Activated naive CD8-positive, alpha-beta T cell treated with anti-CD3 and anti-CD28 coated beads, Interleukin-2, amount 10 ng/mL, durations not matched to agents 7 days and 5 days (primary cell): Measurements from ENCODE around the gene SYCP1. TPM values are rescaled to one million over a fixed set of nuclear protein-coding genes. Genes with fewer than 3 reads are reported as not detected.
"Not testable (repeated sequence)": the region's sequence is repeated elsewhere in the genome, so short reads cannot be mapped to it uniquely, and the experiment has no call there.

Experiments
- ATAC-seq: fragments of 150-1000 bp; cut with Tn5 transposase; one replicate; pipeline ENCODE4 v1.10.0; 2021; ENCODE audit warnings: low read depth, moderate library complexity
- POLR2A ChIA-PET: fragments of 350-600 bp; sonication (Branson Sonifier 250); formaldehyde crosslinking; loops from one replicate; lab custom pipeline; 2021; ENCODE audit warnings: antibody characterized with exemption; lab: Charles Lee
- DNase-seq: peaks from one replicate; pipeline ENCODE4 v3.0.0; 2021
- H3K27ac Mint-ChIP-seq: one replicate; pipeline ENCODE4 v1.8.0; 2022; ENCODE audit warnings: mild to moderate bottlenecking, mixed read lengths
- H3K27me3 Mint-ChIP-seq: one replicate; pipeline ENCODE4 v1.8.0; 2022; ENCODE audit warnings: mild to moderate bottlenecking, moderate library complexity, mixed read lengths
- H3K36me3 Mint-ChIP-seq: one replicate; pipeline ENCODE4 v1.8.0; 2021; ENCODE audit warnings: mild to moderate bottlenecking, mixed read lengths
- H3K4me1 Mint-ChIP-seq: one replicate; pipeline ENCODE4 v1.8.0; 2021; ENCODE audit warnings: mixed read lengths
- H3K4me3 Mint-ChIP-seq: one replicate; pipeline ENCODE4 v1.8.0; 2022; ENCODE audit warnings: mild to moderate bottlenecking, moderate library complexity, mixed read lengths
- H3K9me3 Mint-ChIP-seq: one replicate; pipeline ENCODE4 v1.8.0; 2021; ENCODE audit warnings: mixed read lengths
- total RNA-seq, 2 experiments: library from RNA; stranded (reverse); gene quantifications; one replicate each; pipeline ENCODE4 v1.2.3, GENCODE V29; 2021

SYCP1 gene, protein sequence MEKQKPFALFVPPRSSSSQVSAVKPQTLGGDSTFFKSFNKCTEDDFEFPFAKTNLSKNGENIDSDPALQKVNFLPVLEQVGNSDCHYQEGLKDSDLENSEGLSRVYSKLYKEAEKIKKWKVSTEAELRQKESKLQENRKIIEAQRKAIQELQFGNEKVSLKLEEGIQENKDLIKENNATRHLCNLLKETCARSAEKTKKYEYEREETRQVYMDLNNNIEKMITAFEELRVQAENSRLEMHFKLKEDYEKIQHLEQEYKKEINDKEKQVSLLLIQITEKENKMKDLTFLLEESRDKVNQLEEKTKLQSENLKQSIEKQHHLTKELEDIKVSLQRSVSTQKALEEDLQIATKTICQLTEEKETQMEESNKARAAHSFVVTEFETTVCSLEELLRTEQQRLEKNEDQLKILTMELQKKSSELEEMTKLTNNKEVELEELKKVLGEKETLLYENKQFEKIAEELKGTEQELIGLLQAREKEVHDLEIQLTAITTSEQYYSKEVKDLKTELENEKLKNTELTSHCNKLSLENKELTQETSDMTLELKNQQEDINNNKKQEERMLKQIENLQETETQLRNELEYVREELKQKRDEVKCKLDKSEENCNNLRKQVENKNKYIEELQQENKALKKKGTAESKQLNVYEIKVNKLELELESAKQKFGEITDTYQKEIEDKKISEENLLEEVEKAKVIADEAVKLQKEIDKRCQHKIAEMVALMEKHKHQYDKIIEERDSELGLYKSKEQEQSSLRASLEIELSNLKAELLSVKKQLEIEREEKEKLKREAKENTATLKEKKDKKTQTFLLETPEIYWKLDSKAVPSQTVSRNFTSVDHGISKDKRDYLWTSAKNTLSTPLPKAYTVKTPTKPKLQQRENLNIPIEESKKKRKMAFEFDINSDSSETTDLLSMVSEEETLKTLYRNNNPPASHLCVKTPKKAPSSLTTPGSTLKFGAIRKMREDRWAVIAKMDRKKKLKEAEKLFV
- total RNA-seq = not detected

DNA sequence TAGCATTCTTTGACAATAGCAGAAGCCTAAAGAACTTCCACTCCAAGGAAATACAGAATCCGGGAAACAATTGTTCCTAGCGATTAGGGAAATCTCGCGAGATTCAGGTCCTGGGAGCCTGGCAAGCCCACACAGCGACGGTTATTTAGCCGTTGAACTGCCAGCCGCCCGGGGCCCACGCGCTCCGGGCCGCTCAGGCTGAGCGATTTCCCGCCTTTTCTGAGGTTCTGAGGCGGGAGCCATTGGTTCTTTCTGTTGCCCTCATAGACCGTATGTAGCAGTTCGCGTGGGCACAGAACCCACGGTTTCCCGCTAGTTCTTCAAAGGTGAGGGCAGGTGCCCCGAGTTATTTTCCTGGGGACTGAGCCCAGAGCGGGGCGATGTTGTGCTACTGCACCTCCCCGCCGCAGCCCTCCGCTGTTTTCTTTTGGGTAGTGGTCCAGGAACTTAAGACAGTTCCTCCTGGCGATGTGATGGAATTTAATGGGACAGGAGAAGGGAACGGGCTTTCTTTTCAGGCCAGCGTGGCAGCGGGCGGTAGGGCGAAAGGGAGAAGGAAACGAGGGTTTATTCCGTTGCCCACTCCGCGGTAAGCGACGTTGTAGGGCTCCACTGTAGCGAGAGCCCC, at the start of gene SYCP1:
TSS of gene SYCP1 (plus strand) at position 171 of the 628 bp plus-strand sequence. CDS start 602 bp downstream, outside the sequence.
- DNase-seq (no peak), ATAC-seq (no peak)
- POLR2A ChIA-PET = no interaction called here
- peak within 1 kb of the TSS; percentile 70 for H3K4me3 Mint-ChIP-seq
- H3K27ac Mint-ChIP-seq = no peak within 1 kb of the TSS
- H3K9me3 Mint-ChIP-seq = no peaks in the 10 kb centered on the region
- H3K27me3 Mint-ChIP-seq = peaks cover 49% of the 10 kb centered on the region
- peaks cover 1% of the 10 kb centered on the region for H3K36me3 Mint-ChIP-seq
- peaks cover 7% of the 10 kb centered on the region for H3K4me1 Mint-ChIP-seq

GRCh38 chr1:114819869-114820268, 34.8 kb upstream of the SYCP1 start:
- DNase-seq = no peak
- Mint-ChIP-seq H3K36me3 (no peaks in the 10 kb centered on the region), H3K4me1 (no peaks in the 10 kb centered on the region), H3K9me3 (peaks cover 15% of the 10 kb centered on the region), H3K4me3 (no peak overlapping the region), H3K27ac (no peak overlapping the region), H3K27me3 (peaks cover 14% of the 10 kb centered on the region)
- POLR2A ChIA-PET = no interaction called here
- no peak for ATAC-seq

DNA sequence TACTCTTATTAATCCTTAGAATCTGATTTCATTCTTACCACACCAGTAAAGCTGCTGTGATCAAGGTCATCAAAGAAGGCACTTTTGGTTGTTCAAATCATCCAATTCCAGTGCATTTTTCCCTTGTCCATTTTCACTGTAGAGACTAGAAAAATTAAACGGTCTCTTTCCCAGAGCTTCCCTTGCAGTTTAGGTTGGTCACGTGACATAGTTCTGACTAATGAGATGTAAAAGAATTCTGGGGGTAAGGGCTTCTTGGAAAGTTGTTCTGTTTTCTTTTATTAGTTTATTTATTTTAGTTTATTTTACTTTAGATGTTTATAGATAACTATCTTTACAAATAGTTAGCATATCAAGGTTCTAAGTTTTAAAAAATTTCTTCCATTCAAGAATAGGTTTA, 34.3 kb upstream of the SYCP1 start:
- no peak for DNase-seq
- Mint-ChIP-seq H3K4me3 (no peak overlapping the region), H3K36me3 (no peaks in the 10 kb centered on the region), H3K27ac (no peak overlapping the region), H3K9me3 (peaks cover 17% of the 10 kb centered on the region), H3K27me3 (peaks cover 14% of the 10 kb centered on the region), H3K4me1 (no peaks in the 10 kb centered on the region)
- POLR2A ChIA-PET = no interaction called here
- ATAC-seq = no peak

DNA sequence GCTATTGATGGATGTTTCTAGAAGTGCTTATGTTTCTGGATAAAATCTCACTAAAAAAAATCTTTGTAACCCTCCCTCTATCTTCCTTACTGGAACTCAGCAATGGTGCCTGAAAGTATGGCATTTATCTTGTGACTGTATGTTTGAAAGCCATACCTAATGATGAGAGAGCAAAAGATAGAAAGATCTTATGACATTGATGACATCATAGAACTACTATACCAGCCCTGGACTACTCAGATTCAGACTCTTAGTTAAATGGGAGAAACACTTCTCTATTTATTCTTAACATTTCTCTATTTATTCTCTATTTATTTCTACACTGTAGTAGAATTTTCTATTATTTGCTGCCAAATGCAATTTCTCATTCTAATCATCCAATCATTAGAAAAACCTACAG, 32.7 kb upstream of the SYCP1 start:
- H3K4me1 Mint-ChIP-seq = no peaks in the 10 kb centered on the region
- H3K27me3 Mint-ChIP-seq = peaks cover 14% of the 10 kb centered on the region
- no peak for DNase-seq
- H3K36me3 Mint-ChIP-seq = no peaks in the 10 kb centered on the region
- POLR2A ChIA-PET = no interaction called here
- H3K9me3 Mint-ChIP-seq = peaks cover 17% of the 10 kb centered on the region
- H3K4me3 Mint-ChIP-seq = no peak overlapping the region
- no peak overlapping the region for H3K27ac Mint-ChIP-seq
- ATAC-seq = no peak

- ATAC-seq = no peak
- POLR2A ChIA-PET = no interaction called here
Observed at GRCh38 chr1:114828251-114828650, 26.4 kb upstream of the SYCP1 start.

GRCh38 chr1:114830075-114830474, 24.6 kb upstream of the SYCP1 start:
- POLR2A ChIA-PET, H3K9me3 Mint-ChIP-seq, DNase-seq, H3K4me3 Mint-ChIP-seq, H3K27me3 Mint-ChIP-seq, H3K27ac Mint-ChIP-seq, ATAC-seq, H3K4me1 Mint-ChIP-seq, H3K36me3 Mint-ChIP-seq: not testable (repeated sequence)

More at GRCh38 chr1:114828251-114828650, 26.4 kb upstream of the SYCP1 start:
- H3K4me3 Mint-ChIP-seq = no peak overlapping the region
- DNase-seq = no peak
- no peak overlapping the region for H3K27ac Mint-ChIP-seq
- peaks cover 8% of the 10 kb centered on the region for H3K9me3 Mint-ChIP-seq
- peaks cover 4% of the 10 kb centered on the region for H3K27me3 Mint-ChIP-seq
- H3K36me3 Mint-ChIP-seq = no peaks in the 10 kb centered on the region
- peaks cover 3% of the 10 kb centered on the region for H3K4me1 Mint-ChIP-seq

DNA sequence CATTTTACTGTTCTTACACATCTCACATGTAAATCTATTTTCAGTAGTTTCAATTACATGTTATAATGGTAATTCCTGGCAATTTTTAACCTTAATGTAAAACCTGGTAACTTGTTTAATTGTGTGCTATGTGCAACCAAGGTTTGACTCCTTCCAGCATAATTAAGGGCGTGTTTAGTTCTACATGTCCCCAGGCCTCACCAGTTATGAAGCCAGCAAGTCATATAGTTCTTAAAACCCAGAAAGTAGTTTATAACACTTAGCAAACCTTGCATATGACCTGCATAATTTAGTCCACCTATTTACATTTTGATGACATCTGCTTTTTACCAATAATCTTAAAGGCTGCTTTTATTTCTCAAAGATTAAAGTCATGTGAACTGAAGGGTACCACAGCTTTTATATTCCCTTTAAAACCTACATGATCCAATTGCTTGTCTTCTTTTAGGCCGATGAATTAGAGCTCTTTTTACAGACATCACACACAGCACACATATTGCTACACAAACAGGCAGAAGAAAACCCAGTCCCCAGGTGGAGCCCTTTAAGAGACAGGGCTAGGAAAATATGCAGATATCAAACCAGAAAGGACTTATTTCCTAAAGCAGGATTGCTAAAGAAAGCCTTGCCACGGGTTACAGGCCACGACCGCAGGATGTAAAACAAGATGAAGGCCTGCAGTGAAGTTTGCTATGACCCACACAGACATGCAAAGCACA, 23.2 kb upstream of the SYCP1 start:
- Mint-ChIP-seq H3K4me3 (no peak overlapping the region), H3K27me3 (peaks cover 3% of the 10 kb centered on the region), H3K27ac (no peak overlapping the region), H3K4me1 (peaks cover 3% of the 10 kb centered on the region), H3K9me3 (no peaks in the 10 kb centered on the region), H3K36me3 (no peaks in the 10 kb centered on the region)
- ATAC-seq (no peak), DNase-seq (no peak)
- POLR2A ChIA-PET = no interaction called here

DNA sequence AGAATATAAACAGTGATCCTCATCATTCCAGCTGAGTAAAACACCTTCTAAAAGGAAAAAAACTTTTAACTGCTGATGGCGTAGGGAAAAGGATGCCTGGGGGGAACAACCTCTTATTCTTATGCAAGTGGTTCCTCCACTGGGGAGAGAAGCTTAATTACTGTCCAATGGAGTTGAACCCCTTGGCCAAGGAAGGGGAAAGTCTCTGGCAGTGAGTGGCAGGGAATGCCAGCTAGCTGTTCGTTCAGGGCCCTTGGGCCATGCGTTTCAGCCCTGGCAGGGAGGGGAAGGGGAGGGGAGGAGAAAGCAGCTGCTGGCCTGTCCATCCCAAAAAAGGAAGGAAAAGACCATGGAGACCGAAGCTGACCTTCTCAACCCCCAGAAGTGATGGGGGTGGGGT, 22.6 kb upstream of the SYCP1 start:
- POLR2A ChIA-PET = no interaction called here
- Mint-ChIP-seq H3K4me1 (peaks cover 3% of the 10 kb centered on the region), H3K9me3 (no peaks in the 10 kb centered on the region), H3K27ac (no peak overlapping the region), H3K36me3 (no peaks in the 10 kb centered on the region), H3K27me3 (peaks cover 3% of the 10 kb centered on the region), H3K4me3 (no peak overlapping the region)
- ATAC-seq (no peak), DNase-seq (no peak)

DNA sequence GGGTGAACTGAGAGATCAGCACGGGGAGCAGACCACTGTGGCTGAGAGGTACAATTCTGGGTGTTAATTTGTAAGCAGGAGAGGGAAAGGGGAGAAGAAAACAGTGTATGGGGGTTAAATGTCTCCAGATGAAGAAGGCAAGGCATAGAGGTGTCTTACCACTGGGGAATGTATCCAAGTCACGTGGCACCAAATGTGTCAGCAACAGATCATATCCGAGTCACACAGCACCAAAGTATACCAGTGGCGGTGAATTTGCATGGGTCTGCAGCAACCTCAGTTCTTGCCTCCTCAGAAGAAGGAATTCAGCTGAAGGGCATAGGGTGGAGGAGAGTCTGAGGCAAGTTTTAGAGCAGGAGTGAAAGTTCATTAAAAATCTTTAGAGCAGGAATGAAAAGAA, 21.2 kb upstream of the SYCP1 start:
- DNase-seq (no peak), ATAC-seq (no peak)
- Mint-ChIP-seq H3K27me3 (peaks cover 3% of the 10 kb centered on the region), H3K9me3 (no peaks in the 10 kb centered on the region), H3K4me3 (no peak overlapping the region), H3K4me1 (peaks cover 4% of the 10 kb centered on the region), H3K36me3 (no peaks in the 10 kb centered on the region), H3K27ac (no peak overlapping the region)
- POLR2A ChIA-PET = no interaction called here

GRCh38 chr1:114844270-114844669, 10.4 kb upstream of the SYCP1 start:
- ATAC-seq = no peak
- no peaks in the 10 kb centered on the region for H3K36me3 Mint-ChIP-seq
- no peak overlapping the region for H3K27ac Mint-ChIP-seq
- no peak overlapping the region for H3K4me3 Mint-ChIP-seq
- no peak for DNase-seq
- no peaks in the 10 kb centered on the region for H3K9me3 Mint-ChIP-seq
- H3K4me1 Mint-ChIP-seq = no peaks in the 10 kb centered on the region
- POLR2A ChIA-PET = no interaction called here
- peaks cover 30% of the 10 kb centered on the region for H3K27me3 Mint-ChIP-seq

DNA sequence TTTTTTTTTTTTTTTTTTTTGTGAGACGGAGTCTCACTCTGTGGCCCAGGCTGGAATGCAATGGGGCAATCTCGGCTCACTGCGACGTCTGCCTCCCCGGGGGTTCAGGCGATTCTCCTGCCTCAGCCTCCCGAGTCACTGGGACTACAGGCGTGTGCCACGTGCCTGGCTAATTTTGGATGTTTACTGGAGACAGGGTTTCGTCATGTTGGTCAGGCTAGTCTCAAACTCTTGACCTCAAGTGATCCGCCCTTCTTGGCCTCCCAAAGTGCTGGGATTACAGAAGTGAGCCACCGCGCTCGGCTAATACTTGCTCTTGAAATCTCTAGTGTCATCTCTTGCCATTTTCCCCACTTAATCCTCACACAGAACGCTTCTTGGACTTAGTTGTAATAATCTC, 1.1 kb upstream of the SYCP1 start:
- Mint-ChIP-seq H3K27ac (no peak overlapping the region), H3K36me3 (peaks cover 1% of the 10 kb centered on the region)
- no peak for ATAC-seq

DNA sequence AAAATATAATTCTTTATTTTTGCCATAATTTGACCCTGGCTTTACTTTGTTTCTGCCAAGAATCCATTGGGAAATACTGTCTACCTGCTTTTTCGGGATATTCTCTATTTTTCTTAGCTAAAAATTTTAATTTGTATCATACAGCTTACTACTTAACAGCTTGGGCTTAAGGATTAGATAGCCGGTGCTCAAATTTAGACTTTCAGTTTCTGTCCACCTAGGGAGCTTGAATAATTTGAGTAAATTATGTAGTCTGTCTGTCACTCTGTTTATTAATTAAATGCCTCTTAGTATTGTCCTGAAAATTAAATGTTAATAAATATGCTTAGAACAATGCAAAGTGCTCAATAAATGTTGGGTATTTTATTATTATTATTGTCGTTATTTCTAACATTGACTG, 6.7 kb downstream of the SYCP1 start:
- Mint-ChIP-seq H3K27ac (no peak overlapping the region), H3K4me1 (no peaks in the 10 kb centered on the region), H3K9me3 (no peaks in the 10 kb centered on the region), H3K27me3 (peaks cover 23% of the 10 kb centered on the region), H3K4me3 (no peak overlapping the region), H3K36me3 (no peaks in the 10 kb centered on the region)
- POLR2A ChIA-PET = no interaction called here
- DNase-seq (no peak), ATAC-seq (no peak)

More for the DNA sequence above, 1.1 kb upstream of the SYCP1 start:
- peaks cover 47% of the 10 kb centered on the region for H3K27me3 Mint-ChIP-seq
- no peaks in the 10 kb centered on the region for H3K9me3 Mint-ChIP-seq
- H3K4me3 Mint-ChIP-seq = no peak overlapping the region
- DNase-seq = no peak
- H3K4me1 Mint-ChIP-seq = peaks cover 7% of the 10 kb centered on the region
- POLR2A ChIA-PET = no interaction called here
